22Rv1 (cell line): Measurements from ENCODE around the gene DCLK1.

Source experiments
- ZFX ChIP-seq: fragments of 450-650 bp; IDR thresholded peaks from 2 replicates; pipeline ENCODE4 v1.6.1; 2017; ENCODE audit warnings: antibody characterized with exemption, borderline replicate concordance
- TF ChIP-seq, protein P1 (sequence below): fragments of 450-650 bp; IDR thresholded peaks from 2 replicates; pipeline ENCODE4 v1.5.1; 2017; ENCODE audit warnings: mild to moderate bottlenecking

DNA sequence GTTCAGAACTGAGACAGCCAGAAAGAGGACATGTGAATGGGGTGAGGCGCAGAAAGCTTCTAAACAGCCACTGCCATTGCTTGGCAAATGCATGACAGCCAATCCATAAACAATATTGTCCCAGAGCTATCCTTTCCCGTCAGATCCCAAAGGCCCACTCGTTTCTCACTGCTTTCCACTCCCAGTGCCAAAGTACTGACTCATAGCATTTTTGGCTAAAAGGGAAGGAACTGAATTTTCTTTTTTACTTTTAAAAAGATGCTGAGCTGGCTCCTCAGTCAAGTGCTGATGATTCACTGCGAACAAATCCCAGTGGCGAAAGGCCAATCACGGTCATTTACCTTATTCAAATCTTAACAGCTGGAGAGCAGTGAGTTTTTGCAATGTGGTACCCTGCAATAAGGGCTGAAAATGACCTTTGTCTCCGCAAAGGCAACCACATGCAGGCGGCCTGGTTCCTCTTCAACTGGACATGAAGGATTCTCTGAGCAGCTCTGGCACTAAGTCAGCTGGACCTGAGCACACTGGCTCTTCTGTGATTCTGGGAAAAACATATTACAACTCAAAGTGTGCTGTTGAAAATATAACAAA, 151.7 kb downstream of the DCLK1 start:
- TF ChIP-seq, protein P1, sequence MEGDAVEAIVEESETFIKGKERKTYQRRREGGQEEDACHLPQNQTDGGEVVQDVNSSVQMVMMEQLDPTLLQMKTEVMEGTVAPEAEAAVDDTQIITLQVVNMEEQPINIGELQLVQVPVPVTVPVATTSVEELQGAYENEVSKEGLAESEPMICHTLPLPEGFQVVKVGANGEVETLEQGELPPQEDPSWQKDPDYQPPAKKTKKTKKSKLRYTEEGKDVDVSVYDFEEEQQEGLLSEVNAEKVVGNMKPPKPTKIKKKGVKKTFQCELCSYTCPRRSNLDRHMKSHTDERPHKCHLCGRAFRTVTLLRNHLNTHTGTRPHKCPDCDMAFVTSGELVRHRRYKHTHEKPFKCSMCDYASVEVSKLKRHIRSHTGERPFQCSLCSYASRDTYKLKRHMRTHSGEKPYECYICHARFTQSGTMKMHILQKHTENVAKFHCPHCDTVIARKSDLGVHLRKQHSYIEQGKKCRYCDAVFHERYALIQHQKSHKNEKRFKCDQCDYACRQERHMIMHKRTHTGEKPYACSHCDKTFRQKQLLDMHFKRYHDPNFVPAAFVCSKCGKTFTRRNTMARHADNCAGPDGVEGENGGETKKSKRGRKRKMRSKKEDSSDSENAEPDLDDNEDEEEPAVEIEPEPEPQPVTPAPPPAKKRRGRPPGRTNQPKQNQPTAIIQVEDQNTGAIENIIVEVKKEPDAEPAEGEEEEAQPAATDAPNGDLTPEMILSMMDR: no peak
- no peak for TF ChIP-seq ZFX
